WTC11 (cell line): Measurements from ENCODE around the gene RIBC2. TPM values are rescaled to one million over a fixed set of nuclear protein-coding genes. Genes with fewer than 3 reads are reported as not detected.

Experiments used
- ATAC-seq: fragments of 200-7000 bp; cut with Tn5 transposase; 2 replicates; pipeline ENCODE4 v1.10.0; 2021; ENCODE audit warnings: mild to moderate bottlenecking, moderate library complexity
- CTCF ChIA-PET: fragments of 300-600 bp; sonication (Branson Sonifier 250); formaldehyde crosslinking; loops from one replicate; lab custom pipeline; 2021; ENCODE audit warnings: antibody characterized with exemption; lab: Charles Lee
- POLR2A ChIA-PET: fragments of 350-600 bp; sonication (Branson Sonifier 250); formaldehyde crosslinking; loops from one replicate; lab custom pipeline; 2021; ENCODE audit warnings: antibody characterized with exemption; lab: Charles Lee
- DNase-seq: peaks from one replicate; pipeline ENCODE4 v3.0.0; 2021; ENCODE audit warnings: low spot score
- H3K27ac Mint-ChIP-seq: 2 replicates; pipeline ENCODE4 v1.8.0; 2021; ENCODE audit warnings: mixed read lengths
- H3K27me3 Mint-ChIP-seq: 2 replicates; pipeline ENCODE4 v1.8.0; 2021; ENCODE audit warnings: low read depth, mild to moderate bottlenecking, moderate library complexity, mixed read lengths
- H3K36me3 Mint-ChIP-seq: 2 replicates; pipeline ENCODE4 v1.8.0; 2021; ENCODE audit warnings: mixed read lengths
- H3K4me1 Mint-ChIP-seq: 2 replicates; pipeline ENCODE4 v1.8.0; 2022; ENCODE audit warnings: mixed read lengths
- H3K4me3 Mint-ChIP-seq: 2 replicates; pipeline ENCODE4 v1.8.0; 2021; ENCODE audit warnings: mild to moderate bottlenecking, moderate library complexity, mixed read lengths
- H3K9me3 Mint-ChIP-seq: 2 replicates; pipeline ENCODE4 v1.8.0; 2021; ENCODE audit warnings: mixed read lengths
- ATF1 ChIP-seq: sonication (generic); formaldehyde crosslinking; IDR thresholded peaks from 2 replicates; pipeline ENCODE4 v1.8.1; 2023; ENCODE audit warnings: mild to moderate bottlenecking, moderate library complexity, missing genetic modification reagents
- ETV6 ChIP-seq: sonication (generic); formaldehyde crosslinking; IDR thresholded peaks from 2 replicates; pipeline ENCODE4 v1.8.1; 2022; ENCODE audit warnings: mild to moderate bottlenecking, missing genetic modification reagents
- FOXK1 ChIP-seq: sonication (generic); formaldehyde crosslinking; IDR thresholded peaks from 2 replicates; pipeline ENCODE4 v1.8.0; 2022; ENCODE audit warnings: mild to moderate bottlenecking, moderate library complexity, missing genetic modification reagents
- MXD4 ChIP-seq: fragments of 250-450 bp; sonication (Bioruptor Pico); IDR thresholded peaks from 2 replicates; pipeline ENCODE4 v1.8.0; 2021; ENCODE audit warnings: mild to moderate bottlenecking, moderate library complexity, borderline replicate concordance
- NFE2L1 ChIP-seq: sonication (generic); formaldehyde crosslinking; IDR thresholded peaks from 2 replicates; pipeline ENCODE4 v1.8.1; 2023; ENCODE audit warnings: missing genetic modification reagents
- NR3C1 ChIP-seq: sonication (generic); formaldehyde crosslinking; conservative IDR thresholded peaks from 2 replicates; pipeline ENCODE4 v1.8.1; 2023; ENCODE audit warnings: low read depth, mild to moderate bottlenecking, missing genetic modification reagents
- SP1 ChIP-seq: sonication (generic); formaldehyde crosslinking; conservative IDR thresholded peaks from 2 replicates; pipeline ENCODE4 v1.8.1; 2022; ENCODE audit warnings: missing genetic modification reagents
- TEAD4 ChIP-seq: sonication (generic); formaldehyde crosslinking; IDR thresholded peaks from 2 replicates; pipeline ENCODE4 v1.8.0; 2022; ENCODE audit warnings: mild to moderate bottlenecking, missing genetic modification reagents
- TP53 ChIP-seq: sonication (generic); formaldehyde crosslinking; IDR thresholded peaks from 2 replicates; pipeline ENCODE4 v1.8.1; 2023; ENCODE audit warnings: mild to moderate bottlenecking, missing genetic modification reagents
- ZNF121 ChIP-seq: sonication (generic); formaldehyde crosslinking; IDR thresholded peaks from 2 replicates; pipeline ENCODE4 v1.8.0; 2023; ENCODE audit warnings: missing genetic modification reagents
- ZNF138 ChIP-seq: sonication (generic); formaldehyde crosslinking; conservative IDR thresholded peaks from 2 replicates; pipeline ENCODE4 v1.8.1; 2022; ENCODE audit warnings: mild to moderate bottlenecking, moderate library complexity, missing genetic modification reagents
- ZNF232 ChIP-seq: sonication (generic); formaldehyde crosslinking; IDR thresholded peaks from 2 replicates; pipeline ENCODE4 v1.8.0; 2022; ENCODE audit warnings: mild to moderate bottlenecking, missing genetic modification reagents
- ZNF423 ChIP-seq: fragments of 250-450 bp; sonication (Bioruptor Pico); IDR thresholded peaks from 2 replicates; pipeline ENCODE4 v2.1.2; 2022; ENCODE audit warnings: mild to moderate bottlenecking, moderate library complexity
- total RNA-seq: library from RNA; stranded (reverse); gene quantifications from 3 replicates; pipeline ENCODE4 v1.2.3, GENCODE V29; 2021
- TF ChIP-seq, protein P1 (sequence below): fragments of 250-450 bp; sonication (Bioruptor Pico); IDR thresholded peaks from 2 replicates; pipeline ENCODE4 v1.9.0; 2021; ENCODE audit warnings: mild to moderate bottlenecking
- TF ChIP-seq, protein P2 (sequence below): fragments of 250-450 bp; sonication (Bioruptor Pico); conservative IDR thresholded peaks from 2 replicates; pipeline ENCODE4 v1.9.0; 2021; ENCODE audit warnings: mild to moderate bottlenecking
- TF ChIP-seq, protein P3 (sequence below): sonication (generic); formaldehyde crosslinking; IDR thresholded peaks from 2 replicates; pipeline ENCODE4 v1.8.0; 2022; ENCODE audit warnings: mild to moderate bottlenecking, missing genetic modification reagents
- TF ChIP-seq, protein P4 (sequence below): sonication (generic); formaldehyde crosslinking; IDR thresholded peaks from 2 replicates; pipeline ENCODE4 v1.8.0; 2022; ENCODE audit warnings: missing genetic modification reagents
- TF ChIP-seq, protein P5 (sequence below): sonication (generic); formaldehyde crosslinking; IDR thresholded peaks from 2 replicates; pipeline ENCODE4 v1.8.1; 2023; ENCODE audit warnings: mild to moderate bottlenecking, missing genetic modification reagents
- TF ChIP-seq, protein P6 (sequence below): fragments of 250-450 bp; sonication (Bioruptor Pico); IDR thresholded peaks from 2 replicates; pipeline ENCODE4 v1.9.0; 2021; ENCODE audit warnings: mild to moderate bottlenecking
- TF ChIP-seq, protein P7 (sequence below): fragments of 250-450 bp; sonication (Bioruptor Pico); IDR thresholded peaks from 2 replicates; pipeline ENCODE4 v1.9.0; 2021; ENCODE audit warnings: moderate library complexity, mild to moderate bottlenecking, inconsistent platforms, borderline replicate concordance

RIBC2 gene
- total RNA-seq, 1 experiment from 2014 or later: 2.4 TPM

DNA sequence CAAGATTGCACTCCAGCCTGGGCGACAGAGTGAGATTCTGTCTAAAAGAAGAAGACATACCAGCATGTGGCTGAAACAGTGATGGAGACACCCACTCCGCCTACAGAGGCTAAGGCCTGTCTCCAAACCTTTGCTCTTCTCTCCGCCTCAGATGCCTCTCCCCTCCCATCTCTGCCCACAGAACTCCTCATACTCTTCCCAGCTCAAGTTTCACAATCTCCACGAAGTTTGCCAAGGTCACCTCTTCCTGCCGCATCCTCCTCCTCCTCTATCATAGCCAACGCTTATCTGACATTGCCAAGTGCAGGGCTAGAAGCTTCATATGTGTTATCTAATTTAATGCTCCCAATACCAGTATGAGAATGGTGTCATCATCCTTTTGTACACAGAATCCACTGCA is 63.3 kb downstream of the RIBC2 start:
- DNase-seq: no peak
- CTCF ChIA-PET: interaction anchor here (1.2 kb wide), 1 partner anchor 14 kb away, joined by 4 read pairs; no protein-coding TSS in a partner anchor
- 0 out of 2 replicates have a peak, but pooled peaks cover 10% of the 10 kb centered on the region for H3K4me1 Mint-ChIP-seq
- H3K27me3 Mint-ChIP-seq: no peaks in the 10 kb centered on the region; the same call in 1 of the 2 replicates
- H3K27ac Mint-ChIP-seq: no peak overlapping the region
- H3K36me3 Mint-ChIP-seq: 0 out of 2 replicates have a peak, but pooled peaks cover 2% of the 10 kb centered on the region
- H3K9me3 Mint-ChIP-seq: peaks cover 9% of the 10 kb centered on the region
- no peak overlapping the region for H3K4me3 Mint-ChIP-seq
- TF ChIP-seq, protein P1, sequence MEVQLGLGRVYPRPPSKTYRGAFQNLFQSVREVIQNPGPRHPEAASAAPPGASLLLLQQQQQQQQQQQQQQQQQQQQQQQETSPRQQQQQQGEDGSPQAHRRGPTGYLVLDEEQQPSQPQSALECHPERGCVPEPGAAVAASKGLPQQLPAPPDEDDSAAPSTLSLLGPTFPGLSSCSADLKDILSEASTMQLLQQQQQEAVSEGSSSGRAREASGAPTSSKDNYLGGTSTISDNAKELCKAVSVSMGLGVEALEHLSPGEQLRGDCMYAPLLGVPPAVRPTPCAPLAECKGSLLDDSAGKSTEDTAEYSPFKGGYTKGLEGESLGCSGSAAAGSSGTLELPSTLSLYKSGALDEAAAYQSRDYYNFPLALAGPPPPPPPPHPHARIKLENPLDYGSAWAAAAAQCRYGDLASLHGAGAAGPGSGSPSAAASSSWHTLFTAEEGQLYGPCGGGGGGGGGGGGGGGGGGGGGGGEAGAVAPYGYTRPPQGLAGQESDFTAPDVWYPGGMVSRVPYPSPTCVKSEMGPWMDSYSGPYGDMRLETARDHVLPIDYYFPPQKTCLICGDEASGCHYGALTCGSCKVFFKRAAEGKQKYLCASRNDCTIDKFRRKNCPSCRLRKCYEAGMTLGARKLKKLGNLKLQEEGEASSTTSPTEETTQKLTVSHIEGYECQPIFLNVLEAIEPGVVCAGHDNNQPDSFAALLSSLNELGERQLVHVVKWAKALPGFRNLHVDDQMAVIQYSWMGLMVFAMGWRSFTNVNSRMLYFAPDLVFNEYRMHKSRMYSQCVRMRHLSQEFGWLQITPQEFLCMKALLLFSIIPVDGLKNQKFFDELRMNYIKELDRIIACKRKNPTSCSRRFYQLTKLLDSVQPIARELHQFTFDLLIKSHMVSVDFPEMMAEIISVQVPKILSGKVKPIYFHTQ (CRISPR knock-in tag): no peak
- TF ChIP-seq NFE2L1 (CRISPR knock-in tag) (no peak), ATF1 (no peak), TP53 (no peak), ZNF138 (CRISPR knock-in tag) (no peak), TEAD4 (CRISPR knock-in tag) (no peak)
- TF ChIP-seq, protein P2, sequence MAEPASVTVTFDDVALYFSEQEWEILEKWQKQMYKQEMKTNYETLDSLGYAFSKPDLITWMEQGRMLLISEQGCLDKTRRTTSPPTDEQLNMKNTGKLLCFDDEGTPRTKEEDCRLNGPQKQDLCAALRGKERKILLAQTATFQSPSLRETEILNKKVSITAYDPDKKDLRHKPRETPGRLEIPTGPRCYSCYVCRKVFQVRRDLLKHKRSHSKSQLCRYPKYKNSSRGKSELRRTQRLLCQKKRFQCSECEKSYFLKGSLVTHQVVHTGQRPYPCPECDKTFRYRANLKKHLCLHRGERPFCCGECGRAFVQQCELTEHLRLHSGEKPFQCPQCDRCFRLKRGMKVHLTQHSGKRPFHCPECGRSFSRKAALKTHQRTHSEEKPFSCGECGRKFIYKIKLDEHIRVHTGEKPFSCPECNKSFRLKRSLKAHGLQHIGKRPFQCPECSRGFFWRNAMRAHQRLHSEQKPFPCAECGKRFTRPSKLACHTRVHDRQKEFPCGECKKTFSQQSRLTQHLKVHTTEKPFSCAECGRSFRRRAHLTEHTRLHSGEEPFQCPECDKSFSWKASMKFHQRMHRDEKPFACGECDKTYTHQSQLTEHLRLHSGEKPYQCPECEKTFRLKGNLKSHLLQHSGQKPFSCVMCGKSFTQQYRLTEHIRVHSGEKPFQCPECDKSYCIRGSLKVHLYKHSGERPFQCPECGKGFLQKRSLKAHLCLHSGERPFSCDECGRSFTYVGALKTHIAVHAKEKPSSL (CRISPR knock-in tag): no peak
- TF ChIP-seq, protein P3, sequence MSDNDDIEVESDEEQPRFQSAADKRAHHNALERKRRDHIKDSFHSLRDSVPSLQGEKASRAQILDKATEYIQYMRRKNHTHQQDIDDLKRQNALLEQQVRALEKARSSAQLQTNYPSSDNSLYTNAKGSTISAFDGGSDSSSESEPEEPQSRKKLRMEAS: no peak
- TF ChIP-seq, protein P4, sequence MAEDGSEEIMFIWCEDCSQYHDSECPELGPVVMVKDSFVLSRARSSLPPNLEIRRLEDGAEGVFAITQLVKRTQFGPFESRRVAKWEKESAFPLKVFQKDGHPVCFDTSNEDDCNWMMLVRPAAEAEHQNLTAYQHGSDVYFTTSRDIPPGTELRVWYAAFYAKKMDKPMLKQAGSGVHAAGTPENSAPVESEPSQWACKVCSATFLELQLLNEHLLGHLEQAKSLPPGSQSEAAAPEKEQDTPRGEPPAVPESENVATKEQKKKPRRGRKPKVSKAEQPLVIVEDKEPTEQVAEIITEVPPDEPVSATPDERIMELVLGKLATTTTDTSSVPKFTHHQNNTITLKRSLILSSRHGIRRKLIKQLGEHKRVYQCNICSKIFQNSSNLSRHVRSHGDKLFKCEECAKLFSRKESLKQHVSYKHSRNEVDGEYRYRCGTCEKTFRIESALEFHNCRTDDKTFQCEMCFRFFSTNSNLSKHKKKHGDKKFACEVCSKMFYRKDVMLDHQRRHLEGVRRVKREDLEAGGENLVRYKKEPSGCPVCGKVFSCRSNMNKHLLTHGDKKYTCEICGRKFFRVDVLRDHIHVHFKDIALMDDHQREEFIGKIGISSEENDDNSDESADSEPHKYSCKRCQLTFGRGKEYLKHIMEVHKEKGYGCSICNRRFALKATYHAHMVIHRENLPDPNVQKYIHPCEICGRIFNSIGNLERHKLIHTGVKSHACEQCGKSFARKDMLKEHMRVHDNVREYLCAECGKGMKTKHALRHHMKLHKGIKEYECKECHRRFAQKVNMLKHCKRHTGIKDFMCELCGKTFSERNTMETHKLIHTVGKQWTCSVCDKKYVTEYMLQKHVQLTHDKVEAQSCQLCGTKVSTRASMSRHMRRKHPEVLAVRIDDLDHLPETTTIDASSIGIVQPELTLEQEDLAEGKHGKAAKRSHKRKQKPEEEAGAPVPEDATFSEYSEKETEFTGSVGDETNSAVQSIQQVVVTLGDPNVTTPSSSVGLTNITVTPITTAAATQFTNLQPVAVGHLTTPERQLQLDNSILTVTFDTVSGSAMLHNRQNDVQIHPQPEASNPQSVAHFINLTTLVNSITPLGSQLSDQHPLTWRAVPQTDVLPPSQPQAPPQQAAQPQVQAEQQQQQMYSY: no peak
- TF ChIP-seq, protein P5, sequence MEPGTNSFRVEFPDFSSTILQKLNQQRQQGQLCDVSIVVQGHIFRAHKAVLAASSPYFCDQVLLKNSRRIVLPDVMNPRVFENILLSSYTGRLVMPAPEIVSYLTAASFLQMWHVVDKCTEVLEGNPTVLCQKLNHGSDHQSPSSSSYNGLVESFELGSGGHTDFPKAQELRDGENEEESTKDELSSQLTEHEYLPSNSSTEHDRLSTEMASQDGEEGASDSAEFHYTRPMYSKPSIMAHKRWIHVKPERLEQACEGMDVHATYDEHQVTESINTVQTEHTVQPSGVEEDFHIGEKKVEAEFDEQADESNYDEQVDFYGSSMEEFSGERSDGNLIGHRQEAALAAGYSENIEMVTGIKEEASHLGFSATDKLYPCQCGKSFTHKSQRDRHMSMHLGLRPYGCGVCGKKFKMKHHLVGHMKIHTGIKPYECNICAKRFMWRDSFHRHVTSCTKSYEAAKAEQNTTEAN (CRISPR knock-in tag): no peak
- TF ChIP-seq, all 79 proteins: peak for 0
- POLR2A ChIA-PET: no interaction called here
- ATAC-seq: no peak

DNA sequence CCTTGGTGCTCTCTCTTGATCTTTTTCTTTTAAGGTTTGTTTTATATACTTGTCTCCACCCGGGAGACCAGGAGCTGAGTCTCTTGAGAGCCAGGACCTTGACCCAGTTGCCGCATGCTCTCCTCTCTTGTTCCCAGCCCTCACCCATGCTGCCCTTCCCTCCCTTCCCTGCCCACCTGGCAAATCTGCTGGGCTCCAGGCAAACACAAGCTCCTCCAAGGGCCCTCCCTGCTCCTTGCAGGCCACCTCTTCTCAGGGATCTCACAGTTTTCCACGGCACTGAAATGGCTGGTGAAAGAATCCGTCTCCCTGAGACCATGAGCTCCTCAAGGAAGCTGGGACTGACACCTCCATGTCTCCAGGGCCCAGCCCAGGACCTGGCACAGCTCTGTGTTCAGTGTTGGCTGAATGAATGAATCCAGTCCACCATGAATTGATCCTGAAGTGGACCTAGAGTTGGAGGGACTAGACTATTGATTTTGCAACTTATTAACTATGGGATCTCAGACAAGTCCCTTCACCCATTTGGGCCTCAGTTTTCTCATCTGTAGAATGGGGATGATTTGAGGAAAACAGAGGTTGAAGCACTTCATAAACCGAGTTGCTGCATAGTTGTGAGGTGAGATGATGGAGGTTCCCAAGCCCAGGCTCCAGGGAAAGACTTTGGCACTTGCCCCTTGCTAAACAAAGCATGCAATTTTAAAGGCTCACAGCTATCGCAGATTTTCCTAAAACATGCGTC is 64.0 kb downstream of the RIBC2 start:
- peaks cover 14% of the 10 kb centered on the region for H3K9me3 Mint-ChIP-seq
- no peaks in the 10 kb centered on the region; the same call in 1 of the 2 replicates for H3K27me3 Mint-ChIP-seq
- no peak overlapping the region for H3K4me3 Mint-ChIP-seq
- no peak overlapping the region for H3K27ac Mint-ChIP-seq
- H3K36me3 Mint-ChIP-seq: 0 out of 2 replicates have a peak, but pooled peaks cover 2% of the 10 kb centered on the region
- H3K4me1 Mint-ChIP-seq: 0 out of 2 replicates have a peak, but pooled peaks cover 10% of the 10 kb centered on the region
- ChIA-PET POLR2A (no interaction called here), CTCF (interaction anchor here (0.5 to 1.2 kb wide), 2 partner anchors 15 to 509 kb away, joined by 3 to 4 read pairs; no protein-coding TSS in a partner anchor)
- no peak for ATAC-seq
- no peak for DNase-seq
- TF ChIP-seq NR3C1 (CRISPR knock-in tag) (no peak), ZNF423 (CRISPR knock-in tag) (no peak), SP1 (no peak), ZNF121 (no peak), ETV6 (CRISPR knock-in tag) (no peak), FOXK1 (CRISPR knock-in tag) (no peak), ZNF232 (CRISPR knock-in tag) (no peak), MXD4 (CRISPR knock-in tag) (no peak)
- TF ChIP-seq, protein P6, sequence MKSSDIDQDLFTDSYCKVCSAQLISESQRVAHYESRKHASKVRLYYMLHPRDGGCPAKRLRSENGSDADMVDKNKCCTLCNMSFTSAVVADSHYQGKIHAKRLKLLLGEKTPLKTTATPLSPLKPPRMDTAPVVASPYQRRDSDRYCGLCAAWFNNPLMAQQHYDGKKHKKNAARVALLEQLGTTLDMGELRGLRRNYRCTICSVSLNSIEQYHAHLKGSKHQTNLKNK (CRISPR knock-in tag): no peak
- TF ChIP-seq, protein P7, sequence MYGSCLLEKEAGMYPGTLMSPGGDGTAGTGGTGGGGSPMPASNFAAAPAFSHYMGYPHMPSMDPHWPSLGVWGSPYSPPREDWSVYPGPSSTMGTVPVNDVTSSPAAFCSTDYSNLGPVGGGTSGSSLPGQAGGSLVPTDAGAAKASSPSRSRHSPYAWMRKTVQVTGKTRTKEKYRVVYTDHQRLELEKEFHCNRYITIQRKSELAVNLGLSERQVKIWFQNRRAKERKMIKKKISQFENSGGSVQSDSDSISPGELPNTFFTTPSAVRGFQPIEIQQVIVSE (CRISPR knock-in tag): no peak
